IMR-90 (cell line): ENCODE measurements around the gene GRAMD1B. TPM values are rescaled to one million over a fixed set of nuclear protein-coding genes. Genes with fewer than 3 reads are reported as not detected.

Source experiments
- ATAC-seq: fragments of 200-7000 bp; cut with Tn5 transposase; 2 replicates; pipeline ENCODE4 v1.9.1; 2020; ENCODE audit warnings: low read depth, mild to moderate bottlenecking, moderate library complexity
- BruUV-seq: library from RNA; stranded (reverse); fragments of 400-500 nt; replicated peaks from 2 replicates; lab custom pipeline; 2021; lab: Mats Ljungman, UMichigan
- CTCF ChIA-PET: fragments of 300-600 bp; formaldehyde crosslinking; extraction: SDS; loops from one replicate; lab custom pipeline; 2021; ENCODE audit warnings: antibody characterized with exemption; lab: Yijun Ruan, JAX
- POLR2A ChIA-PET: fragments of 300-600 bp; sonication (Branson Sonifier 250); formaldehyde crosslinking; loops from one replicate; lab custom pipeline; 2022; ENCODE audit warnings: antibody characterized with exemption; ENCODE audit not compliant: unreplicated experiment; lab: Charles Lee
- DNase-seq: peaks from one replicate; pipeline ENCODE4 v3.0.0; 2013
- H2AFZ ChIP-seq: replicated peaks from 2 replicates; pipeline ENCODE3; 2013; ENCODE audit warnings: low read length, mild to moderate bottlenecking; ENCODE audit not compliant: poor library complexity
- H2AK5ac ChIP-seq: 2 replicates; pipeline ENCODE4 v1.6.1; 2013; ENCODE audit warnings: low read depth, low read length, inconsistent platforms
- H2AK9ac ChIP-seq: replicated peaks from 2 replicates; pipeline ENCODE3; 2013; ENCODE audit warnings: mild to moderate bottlenecking, low read depth, low read length, moderate library complexity; ENCODE audit not compliant: poor library complexity
- H2BK120ac ChIP-seq: 2 replicates; pipeline ENCODE4 v1.6.1; 2013; ENCODE audit warnings: low read depth, low read length, inconsistent platforms
- H2BK15ac ChIP-seq: 3 replicates; pipeline ENCODE4 v1.6.1; 2013; ENCODE audit warnings: low read depth, low read length, inconsistent platforms
- H2BK20ac ChIP-seq: 2 replicates; pipeline ENCODE4 v1.6.1; 2013; ENCODE audit warnings: low read depth, mild to moderate bottlenecking, inconsistent platforms, low read length, moderate library complexity
- H2BK5ac ChIP-seq: 2 replicates; pipeline ENCODE4 v1.6.1; 2013; ENCODE audit warnings: mild to moderate bottlenecking, low read depth, low read length, inconsistent platforms; ENCODE audit not compliant: poor library complexity, severe bottlenecking
- H3K14ac ChIP-seq: replicated peaks from 2 replicates; pipeline ENCODE4 v1.6.1; 2013; ENCODE audit warnings: low read depth, low read length, inconsistent platforms
- H3K18ac ChIP-seq: 2 replicates; pipeline ENCODE4 v1.6.1; 2013; ENCODE audit warnings: low read depth, low read length, control low read depth
- H3K23ac ChIP-seq: 2 replicates; pipeline ENCODE4 v1.6.1; 2013; ENCODE audit warnings: low read depth, low read length, inconsistent platforms
- H3K27ac ChIP-seq: 2 replicates; pipeline ENCODE4 v1.5.1; 2013; ENCODE audit warnings: mild to moderate bottlenecking, control low read depth, low read length; ENCODE audit not compliant: insufficient read depth
- H3K27me3 ChIP-seq: 2 replicates; pipeline ENCODE4 v1.6.1; 2013; ENCODE audit warnings: low read length; ENCODE audit not compliant: control insufficient read depth, insufficient read depth
- H3K36me3 ChIP-seq: 2 replicates; pipeline ENCODE4 v1.6.1; 2013; ENCODE audit warnings: low read length, mixed read lengths; ENCODE audit not compliant: control insufficient read depth, insufficient read depth
- H3K4ac ChIP-seq: 2 replicates; pipeline ENCODE4 v1.6.1; 2013; ENCODE audit warnings: low read depth, low read length, inconsistent platforms
- H3K4me1 ChIP-seq: 2 replicates; pipeline ENCODE4 v1.6.1; 2013; ENCODE audit warnings: low read length, mixed read lengths; ENCODE audit not compliant: control insufficient read depth, insufficient read depth
- H3K4me2 ChIP-seq: 2 replicates; pipeline ENCODE4 v1.6.1; 2013; ENCODE audit warnings: low read depth, mild to moderate bottlenecking, control low read depth, low read length, moderate library complexity
- H3K4me3 ChIP-seq: 2 replicates; pipeline ENCODE4 v1.5.1; 2013; ENCODE audit warnings: low read depth, mild to moderate bottlenecking, control low read depth, low read length, moderate library complexity; ENCODE audit not compliant: insufficient read depth
- H3K56ac ChIP-seq: 2 replicates; pipeline ENCODE4 v1.6.1; 2013; ENCODE audit warnings: low read length, inconsistent platforms; ENCODE audit not compliant: insufficient read depth; ENCODE audit errors: extremely low read depth
- H3K79me1 ChIP-seq, 2 experiments: 2 replicates each; pipeline ENCODE4 v1.6.1; 2013; ENCODE audit warnings: low read length in 2 of 2, inconsistent platforms in 1 of 2, low read depth in 1 of 2
- H3K9ac ChIP-seq: 2 replicates; pipeline ENCODE4 v1.6.1; 2013; ENCODE audit warnings: low read depth, low read length, control low read depth
- H3K9me1 ChIP-seq: 2 replicates; pipeline ENCODE4 v1.6.1; 2013; ENCODE audit warnings: low read length, inconsistent platforms; ENCODE audit not compliant: insufficient read depth
- H3K9me3 ChIP-seq: 2 replicates; pipeline ENCODE4 v1.6.1; 2013; ENCODE audit warnings: low read length; ENCODE audit not compliant: control insufficient read depth, insufficient read depth
- H4K20me1 ChIP-seq: 2 replicates; pipeline ENCODE4 v1.6.1; 2013; ENCODE audit warnings: low read length, inconsistent platforms; ENCODE audit not compliant: insufficient read depth
- H4K5ac ChIP-seq: 2 replicates; pipeline ENCODE4 v1.6.1; 2013; ENCODE audit warnings: mild to moderate bottlenecking, low read depth, low read length, control low read depth
- H4K8ac ChIP-seq, 2 experiments: 2 replicates each; pipeline ENCODE4 v1.6.1; 2013; ENCODE audit warnings: low read depth in 2 of 2, low read length in 2 of 2, control low read depth in 1 of 2, inconsistent platforms in 1 of 2
- H4K91ac ChIP-seq: 2 replicates; pipeline ENCODE4 v1.6.1; 2013; ENCODE audit warnings: low read depth, low read length, inconsistent platforms; ENCODE audit not compliant: insufficient read depth
- BHLHE40 ChIP-seq: fragments of 150-350 bp; IDR thresholded peaks from 2 replicates; pipeline ENCODE4 v1.6.1; 2016; ENCODE audit warnings: mild to moderate bottlenecking, low read depth, low read length
- FOS ChIP-seq: fragments of 150-350 bp; IDR thresholded peaks from 2 replicates; pipeline ENCODE4 v1.6.1; 2016; ENCODE audit warnings: low read depth, low read length
- MAFK ChIP-seq: IDR thresholded peaks from 2 replicates; pipeline ENCODE4 v1.6.1; 2012; ENCODE audit warnings: low read depth, low read length, improper control_type of control experiment
- MAZ ChIP-seq: IDR thresholded peaks from 2 replicates; pipeline ENCODE4 v1.6.1; 2012; ENCODE audit warnings: low read depth, mild to moderate bottlenecking, low read length, improper control_type of control experiment, moderate library complexity, borderline replicate concordance
- MXI1 ChIP-seq: IDR thresholded peaks from 2 replicates; pipeline ENCODE4 v1.6.1; 2012; ENCODE audit warnings: low read depth, mild to moderate bottlenecking, low read length, moderate library complexity, borderline replicate concordance
- NFE2L2 ChIP-seq: fragments of 150-350 bp; IDR thresholded peaks from 2 replicates; pipeline ENCODE4 v1.6.1; 2016; ENCODE audit warnings: low read depth, mild to moderate bottlenecking, low read length
- RCOR1 ChIP-seq: IDR thresholded peaks from 2 replicates; pipeline ENCODE4 v1.6.1; 2012; ENCODE audit warnings: mild to moderate bottlenecking, low read length, improper control_type of control experiment; ENCODE audit not compliant: insufficient replicate concordance
- RFX5 ChIP-seq: IDR thresholded peaks from 2 replicates; pipeline ENCODE4 v1.8.0; 2012; ENCODE audit warnings: low read depth, mild to moderate bottlenecking, low read length, moderate library complexity
- SMC3 ChIP-seq: fragments of 150-350 bp; IDR thresholded peaks from 2 replicates; pipeline ENCODE4 v1.6.1; 2016; ENCODE audit warnings: low read depth, mild to moderate bottlenecking, antibody characterized with exemption, low read length, moderate library complexity
- WGBS, 2 experiments: methylation state at CpG; one replicate each; pipeline versions ENCODE4 v1.1.5 to v1.1.7; 2013; ENCODE audit warnings: missing lambda C conversion rate in 2 of 2; ENCODE audit not compliant: insufficient read length in 1 of 2; ENCODE audit errors: extremely low coverage in 2 of 2; 5-methylcytosine and 5-hydroxymethylcytosine counted together
- dilution Hi-C: fragments of 300-500 bp; cut with HindIII; formaldehyde crosslinking; loops from one replicate; pipeline ENCODE4 v1.14.3; 2018; ENCODE audit warnings: low sequenced_read_pairs; ENCODE audit not compliant: unreplicated experiment
- in situ Hi-C: fragments of 300-500 bp; cut with MboI; formaldehyde crosslinking; loops from 3 replicates; pipeline ENCODE4 v1.14.3; 2019; ENCODE audit warnings: low sequenced_read_pairs, inconsistent platforms, mixed read lengths
- intact Hi-C: fragments of 100-400 bp; cut with micrococcal nuclease; formaldehyde crosslinking; loops from 2 replicates; pipeline ENCODE4 v1.10.0; 2022
- polyA plus RNA-seq, 3 experiments: library from polyadenylated mRNA; depleted of rRNA; stranded (reverse); fragments of >200 nt; gene quantifications; 2 replicates each; pipeline ENCODE4 v1.2.3, GENCODE V29; 2012; ENCODE audit warnings: low replicate concordance in 1 of 3
- total RNA-seq: library from RNA; depleted of rRNA; stranded (reverse); fragments of >200 nt; gene quantifications from 2 replicates; pipeline ENCODE4 v1.2.3, GENCODE V29; 2012
- TF ChIP-seq, protein P1 (sequence below): fragments of 150-350 bp; IDR thresholded peaks from 2 replicates; pipeline ENCODE4 v1.6.1; 2017; ENCODE audit warnings: mild to moderate bottlenecking, antibody characterized with exemption, low read length, low read depth
- TF ChIP-seq, protein P2 (sequence below): fragments of 150-350 bp; IDR thresholded peaks from 2 replicates; pipeline ENCODE4 v1.6.1; 2016; ENCODE audit warnings: low read depth, mild to moderate bottlenecking, low read length, moderate library complexity, borderline replicate concordance
- TF ChIP-seq, protein P3 (sequence below): conservative IDR thresholded peaks from 2 replicates; pipeline ENCODE4 v1.5.1; 2012; ENCODE audit warnings: mild to moderate bottlenecking, low read depth, low read length, improper control_type of control experiment

Gene GRAMD1B
- total and polyA plus RNA-seq, 2 of the 4 experiments (the other 2 are of a cell fraction), result 7.1 to 7.2 TPM

DNA sequence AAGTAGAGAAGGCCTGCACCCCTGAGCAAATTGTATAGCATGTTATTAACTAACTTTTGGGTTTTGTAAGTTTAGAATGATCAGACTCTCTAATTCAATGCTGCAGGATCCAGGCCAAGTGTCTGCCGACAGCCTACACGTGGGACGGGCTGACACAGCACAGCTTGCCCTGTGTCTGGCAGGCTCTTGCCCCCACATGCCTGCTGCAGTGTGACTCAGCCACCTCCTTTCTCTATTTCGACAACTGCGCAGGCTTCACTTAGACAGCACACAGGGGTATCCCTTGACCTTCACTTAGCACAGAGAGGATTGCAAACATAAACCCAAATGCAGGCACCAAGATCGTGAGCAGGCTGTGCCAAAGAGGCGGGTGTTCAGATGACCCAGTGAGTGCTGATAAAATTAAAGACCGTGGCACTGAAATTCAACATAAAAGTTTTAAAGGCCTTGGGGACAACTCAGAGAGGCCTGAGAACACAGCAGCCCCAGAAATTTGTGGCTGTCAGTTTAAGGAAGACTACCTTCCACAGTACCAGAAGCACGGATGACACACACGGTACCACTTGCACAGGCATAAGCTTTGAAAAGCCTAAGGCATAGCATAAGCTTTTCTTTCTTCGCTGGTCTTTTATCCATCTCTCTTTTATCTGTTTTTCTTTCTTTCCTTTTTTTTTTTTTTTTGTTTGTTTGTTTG lies 186.6 kb downstream of the GRAMD1B start (continued):
- TF ChIP-seq MAFK (peak; percentile 52; the same call in 1 of the 2 replicates), RCOR1 (no peak)

DNA sequence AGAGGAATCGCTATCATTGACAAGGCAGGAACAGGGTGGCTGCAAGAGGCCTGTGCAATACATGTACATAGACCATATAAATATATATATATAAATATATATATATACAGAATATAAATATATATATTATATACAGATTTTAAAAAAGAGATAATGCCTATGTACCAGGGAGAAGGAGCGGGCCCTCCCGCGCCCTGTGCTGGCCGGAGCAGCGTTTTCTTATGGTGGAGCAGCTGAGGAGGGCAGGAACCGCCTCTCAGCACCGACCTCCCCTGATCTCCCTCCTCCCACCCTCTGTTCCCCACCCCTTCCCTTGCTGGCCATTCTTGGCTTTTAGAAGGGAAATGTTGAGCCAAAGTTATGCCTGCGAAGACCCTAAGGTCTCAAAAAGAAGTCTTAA lies 192.5 kb downstream of the GRAMD1B start:
- H3K9me3 ChIP-seq, result no peaks in the 10 kb centered on the region
- WGBS, 2 experiments, result 60% methylated on average over 1 of the region's 9 CpGs; no CpG with 5 or more reads in 1 of the 2 experiments
- H3K23ac ChIP-seq, result no peak overlapping the region
- H4K20me1 ChIP-seq, result no peaks in the 10 kb centered on the region
- no peak overlapping the region for H2BK15ac ChIP-seq
- H2AK9ac ChIP-seq, result no peak overlapping the region
- H3K27ac ChIP-seq, result no peak overlapping the region
- H2AK5ac ChIP-seq, result no peak overlapping the region
- no peak overlapping the region for H3K9ac ChIP-seq
- H3K18ac ChIP-seq, result no peak overlapping the region
- CTCF ChIA-PET, result no interaction called here
- H3K56ac ChIP-seq, result no peak overlapping the region
- H3K4me3 ChIP-seq, result no peak overlapping the region
- H4K8ac ChIP-seq, result no peak overlapping the region
- H4K5ac ChIP-seq, result no peak overlapping the region
- no peak overlapping the region for H4K91ac ChIP-seq
- H3K4me1 ChIP-seq, result no peaks in the 10 kb centered on the region
- dilution Hi-C loops, result no loop called here
- H3K79me1 ChIP-seq, result no peaks in the 10 kb centered on the region
- no peak for DNase-seq
- POLR2A ChIA-PET, result no interaction called here
- no peak overlapping the region for H2BK5ac ChIP-seq
- H3K36me3 ChIP-seq, result peaks cover 3% of the 10 kb centered on the region
- no peak for ATAC-seq
- H3K14ac ChIP-seq, result no peak overlapping the region
- intact Hi-C loops, result no loop called here
- H2BK120ac ChIP-seq, result no peak overlapping the region
- H3K9me1 ChIP-seq, result peaks cover 5% of the 10 kb centered on the region; the same call in 1 of the 2 replicates
- in situ Hi-C loops, result no loop called here
- BruUV-seq, result no TSS peak
- no peak overlapping the region for H3K4me2 ChIP-seq
- H3K4ac ChIP-seq, result no peak overlapping the region
- H2AFZ ChIP-seq, result no peak overlapping the region
- no peak overlapping the region for H2BK20ac ChIP-seq
- H3K27me3 ChIP-seq, result no peaks in the 10 kb centered on the region
- TF ChIP-seq, protein P1, sequence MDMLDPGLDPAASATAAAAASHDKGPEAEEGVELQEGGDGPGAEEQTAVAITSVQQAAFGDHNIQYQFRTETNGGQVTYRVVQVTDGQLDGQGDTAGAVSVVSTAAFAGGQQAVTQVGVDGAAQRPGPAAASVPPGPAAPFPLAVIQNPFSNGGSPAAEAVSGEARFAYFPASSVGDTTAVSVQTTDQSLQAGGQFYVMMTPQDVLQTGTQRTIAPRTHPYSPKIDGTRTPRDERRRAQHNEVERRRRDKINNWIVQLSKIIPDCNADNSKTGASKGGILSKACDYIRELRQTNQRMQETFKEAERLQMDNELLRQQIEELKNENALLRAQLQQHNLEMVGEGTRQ, result no peak
- TF ChIP-seq RCOR1, result no peak
- TF ChIP-seq SMC3, result no peak
- no peak for TF ChIP-seq MAFK
- TF ChIP-seq MAZ, result no peak
- no peak for TF ChIP-seq RFX5
- TF ChIP-seq, protein P2, sequence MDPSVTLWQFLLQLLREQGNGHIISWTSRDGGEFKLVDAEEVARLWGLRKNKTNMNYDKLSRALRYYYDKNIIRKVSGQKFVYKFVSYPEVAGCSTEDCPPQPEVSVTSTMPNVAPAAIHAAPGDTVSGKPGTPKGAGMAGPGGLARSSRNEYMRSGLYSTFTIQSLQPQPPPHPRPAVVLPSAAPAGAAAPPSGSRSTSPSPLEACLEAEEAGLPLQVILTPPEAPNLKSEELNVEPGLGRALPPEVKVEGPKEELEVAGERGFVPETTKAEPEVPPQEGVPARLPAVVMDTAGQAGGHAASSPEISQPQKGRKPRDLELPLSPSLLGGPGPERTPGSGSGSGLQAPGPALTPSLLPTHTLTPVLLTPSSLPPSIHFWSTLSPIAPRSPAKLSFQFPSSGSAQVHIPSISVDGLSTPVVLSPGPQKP, result no peak
- no peak for TF ChIP-seq BHLHE40
- TF ChIP-seq MXI1, result no peak
- no peak for TF ChIP-seq FOS
- no peak for TF ChIP-seq NFE2L2
- TF ChIP-seq, protein P3, sequence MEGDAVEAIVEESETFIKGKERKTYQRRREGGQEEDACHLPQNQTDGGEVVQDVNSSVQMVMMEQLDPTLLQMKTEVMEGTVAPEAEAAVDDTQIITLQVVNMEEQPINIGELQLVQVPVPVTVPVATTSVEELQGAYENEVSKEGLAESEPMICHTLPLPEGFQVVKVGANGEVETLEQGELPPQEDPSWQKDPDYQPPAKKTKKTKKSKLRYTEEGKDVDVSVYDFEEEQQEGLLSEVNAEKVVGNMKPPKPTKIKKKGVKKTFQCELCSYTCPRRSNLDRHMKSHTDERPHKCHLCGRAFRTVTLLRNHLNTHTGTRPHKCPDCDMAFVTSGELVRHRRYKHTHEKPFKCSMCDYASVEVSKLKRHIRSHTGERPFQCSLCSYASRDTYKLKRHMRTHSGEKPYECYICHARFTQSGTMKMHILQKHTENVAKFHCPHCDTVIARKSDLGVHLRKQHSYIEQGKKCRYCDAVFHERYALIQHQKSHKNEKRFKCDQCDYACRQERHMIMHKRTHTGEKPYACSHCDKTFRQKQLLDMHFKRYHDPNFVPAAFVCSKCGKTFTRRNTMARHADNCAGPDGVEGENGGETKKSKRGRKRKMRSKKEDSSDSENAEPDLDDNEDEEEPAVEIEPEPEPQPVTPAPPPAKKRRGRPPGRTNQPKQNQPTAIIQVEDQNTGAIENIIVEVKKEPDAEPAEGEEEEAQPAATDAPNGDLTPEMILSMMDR, result no peak
